GM21360 (cell line): ENCODE data around the gene EPYC.
A peak's percentile ranks its signal among the peaks of the same experiment; 100 is the strongest.
"Not testable (repeated sequence)": the region's sequence is repeated elsewhere in the genome, so short reads cannot be mapped to it uniquely, and the experiment has no call there.

Experiments
- ATAC-seq: cut with Tn5 transposase; IDR thresholded peaks from one replicate; pipeline ENCODE4 v1.9.1; 2021; ENCODE audit warnings: mild to moderate bottlenecking, moderate library complexity; ENCODE audit not compliant: unreplicated experiment

The EPYC gene

DNA sequence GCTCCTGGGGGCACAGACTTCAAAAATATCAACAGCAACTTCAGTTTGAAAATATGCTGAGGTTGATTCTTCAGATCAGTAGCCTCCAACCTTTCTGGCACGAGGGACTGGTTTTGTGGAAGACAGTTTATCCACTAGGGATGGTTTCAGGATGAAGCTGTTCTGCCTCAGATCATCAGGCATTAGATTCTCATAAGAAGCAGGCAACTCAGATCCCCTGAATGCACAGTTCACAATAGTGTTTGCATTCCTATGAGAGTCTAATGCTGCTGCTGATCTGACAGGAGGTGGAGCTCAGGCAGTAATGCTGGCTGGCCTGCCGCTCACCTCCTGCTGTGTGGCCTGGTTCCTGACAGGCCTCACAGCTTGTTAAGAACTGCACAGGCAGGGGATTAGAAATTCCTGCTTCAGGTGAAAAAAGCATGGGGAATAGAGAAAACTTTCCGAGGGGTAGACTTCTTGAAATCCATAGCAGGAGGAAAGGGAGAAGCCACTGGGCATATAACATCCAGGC, 12.8 kb downstream of the EPYC start:
- ATAC-seq: no peak

DNA sequence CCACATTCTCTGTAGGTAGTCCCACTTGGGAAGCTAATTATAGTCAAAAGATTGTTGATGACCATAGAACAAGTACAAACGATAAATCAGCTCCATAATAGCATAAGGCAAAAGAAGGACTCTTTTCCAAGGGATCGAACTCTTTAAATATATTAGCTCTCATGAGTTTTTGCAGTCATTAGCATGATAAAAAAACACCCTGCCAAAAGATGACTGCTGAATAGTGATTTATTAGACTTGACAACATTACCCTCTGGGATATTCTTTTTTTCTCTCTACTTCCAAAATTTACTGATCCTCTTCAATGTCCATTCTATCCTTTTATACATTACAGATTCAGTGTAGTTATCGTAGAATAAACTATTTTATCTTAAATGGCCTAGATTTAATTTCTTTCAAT, 14.2 kb downstream of the EPYC start:
- no peak for ATAC-seq

GRCh38 chr12:90989686-90990111, 15.1 kb downstream of the EPYC start:
- ATAC-seq: no peak

GRCh38 chr12:90987520-90987919, 17.3 kb downstream of the EPYC start:
- peak; percentile 57 for ATAC-seq

GRCh38 chr12:90987101-90987500, 17.7 kb downstream of the EPYC start:
- no peak for ATAC-seq

GRCh38 chr12:90985331-90985730, 19.4 kb downstream of the EPYC start:
- not testable (repeated sequence) for ATAC-seq

DNA sequence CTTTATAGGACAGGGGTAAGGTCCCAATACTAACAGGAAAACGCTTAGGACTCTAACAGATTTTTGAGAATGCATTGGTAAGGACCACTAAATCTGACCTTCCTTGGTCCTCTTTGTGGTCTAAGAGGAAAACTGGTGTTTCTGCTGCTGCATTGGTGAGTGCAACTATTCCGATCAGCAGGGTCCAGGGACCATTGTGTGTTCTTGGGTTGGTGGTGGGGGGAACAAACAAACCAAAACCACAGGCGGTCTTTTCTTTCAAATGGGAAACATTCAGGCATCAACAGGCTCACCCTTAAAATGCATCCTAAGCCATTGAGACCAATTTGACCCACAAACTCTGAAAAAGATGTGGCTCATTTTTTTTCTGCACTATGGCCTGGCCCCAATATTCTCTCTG, 20.7 kb downstream of the EPYC start:
- no peak for ATAC-seq

GRCh38 chr12:90982170-90982569, 22.6 kb downstream of the EPYC start:
- no peak for ATAC-seq

- ATAC-seq: no peak
Measured at GRCh38 chr12:90979951-90980350, 24.8 kb downstream of the EPYC start.

DNA sequence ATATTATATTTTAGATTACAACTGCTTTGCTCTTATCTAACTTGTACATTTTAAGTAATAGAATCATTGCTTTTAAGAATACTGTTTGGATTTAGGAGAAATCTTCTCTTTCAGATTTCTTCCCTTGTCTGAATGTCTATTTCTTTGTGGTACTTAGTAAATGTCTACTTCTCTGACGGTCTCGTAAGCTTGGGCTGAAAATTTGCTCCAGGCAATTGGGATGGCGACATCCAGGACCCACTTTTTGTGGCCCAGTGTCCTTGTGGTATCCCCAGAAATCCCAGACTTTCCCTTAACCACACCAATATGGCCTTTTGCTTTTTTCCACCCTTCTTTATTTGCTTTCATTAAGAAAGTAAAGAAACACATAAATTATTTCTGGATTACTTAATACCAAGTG, 25.8 kb downstream of the EPYC start:
- ATAC-seq: no peak

- ATAC-seq: peak; percentile 87
Measured at GRCh38 chr12:90978117-90978770, 26.5 kb downstream of the EPYC start.

GRCh38 chr12:90977224-90977623, 27.5 kb downstream of the EPYC start:
- no peak for ATAC-seq

DNA sequence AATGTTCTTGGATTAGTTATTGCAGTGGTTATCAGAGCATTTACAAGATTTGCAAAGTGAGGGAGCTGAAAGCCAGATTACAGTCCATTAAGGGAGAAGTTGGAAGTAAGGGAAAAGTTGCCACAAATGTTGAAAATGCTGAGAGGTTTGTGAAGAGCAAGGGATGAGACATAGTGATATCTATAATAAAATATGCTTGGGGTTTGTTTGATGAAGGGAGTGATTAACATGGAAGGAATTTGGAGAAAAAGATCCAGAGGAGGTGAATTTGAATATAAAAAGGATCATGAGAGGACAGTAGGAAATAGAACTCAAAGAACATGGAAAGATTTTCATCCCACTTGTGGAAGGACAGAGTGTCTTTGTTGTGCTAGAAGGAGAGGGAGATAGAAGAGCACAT, 30.5 kb downstream of the EPYC start:
- no peak for ATAC-seq

GRCh38 chr12:90972226-90972625, 32.5 kb downstream of the EPYC start:
- no peak for ATAC-seq

GRCh38 chr12:90970911-90971310, 33.9 kb downstream of the EPYC start:
- ATAC-seq: no peak

DNA sequence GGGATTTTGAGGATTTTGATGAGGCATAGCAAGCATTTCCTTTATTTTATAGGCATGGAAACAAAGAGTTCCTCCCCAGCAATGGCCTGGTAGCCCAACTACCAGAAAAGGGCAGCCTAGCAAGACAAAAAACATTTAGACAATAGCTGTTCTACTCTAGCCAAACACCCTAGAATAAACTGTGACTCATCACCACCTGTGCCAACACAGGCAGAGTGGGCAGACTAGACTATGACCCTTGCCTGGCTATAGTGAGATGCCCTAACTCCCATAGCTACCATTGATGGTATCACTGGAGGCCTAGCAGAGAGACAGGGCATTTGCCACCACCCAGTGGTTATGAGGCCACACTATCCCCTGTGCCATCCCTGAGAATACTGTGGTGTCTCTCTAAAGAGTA, 34.3 kb downstream of the EPYC start:
- no peak for ATAC-seq

DNA sequence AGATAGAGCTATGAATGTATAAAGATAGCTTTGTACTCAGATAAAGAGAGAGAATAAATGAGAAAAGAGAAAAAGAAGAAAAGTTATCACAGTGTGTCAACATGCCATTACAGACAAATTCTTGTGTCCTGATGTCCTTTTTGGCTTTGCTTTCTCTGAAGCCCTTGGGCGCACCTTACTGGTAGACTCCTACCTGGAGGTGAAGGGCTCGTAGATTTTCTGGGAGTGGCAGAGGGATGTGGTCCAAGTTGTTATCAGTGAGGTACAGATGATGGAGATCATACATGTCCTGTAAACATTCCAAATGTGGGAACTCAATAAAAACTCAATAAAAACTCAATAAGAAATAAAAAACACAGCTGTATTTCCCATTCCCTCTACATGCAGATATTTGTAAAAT, 34.9 kb downstream of the EPYC start:
- ATAC-seq: no peak

- no peak for ATAC-seq
Measured at GRCh38 chr12:90969346-90969745, 35.4 kb downstream of the EPYC start.

DNA sequence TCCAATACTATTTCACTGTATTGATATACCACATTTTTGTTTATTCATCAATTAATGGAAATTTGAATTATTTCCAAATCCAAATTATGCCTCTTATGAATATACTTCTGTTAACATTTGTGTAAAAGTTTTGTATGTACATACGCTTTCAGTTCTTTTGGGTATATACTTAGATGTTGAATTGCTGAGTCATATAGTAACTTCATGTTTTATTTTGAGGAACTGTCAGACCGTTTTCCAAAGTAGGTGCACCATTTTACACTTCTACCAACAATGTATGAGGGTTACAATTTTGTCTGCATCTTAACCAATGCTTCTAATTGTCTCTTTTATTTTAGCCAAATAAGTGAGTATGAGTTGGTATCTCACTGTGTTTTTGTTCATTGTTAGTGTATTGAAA, 39.6 kb downstream of the EPYC start:
- ATAC-seq: peak; percentile 91

- no peak for ATAC-seq
Measured at GRCh38 chr12:90964616-90965015, 40.2 kb downstream of the EPYC start.

DNA sequence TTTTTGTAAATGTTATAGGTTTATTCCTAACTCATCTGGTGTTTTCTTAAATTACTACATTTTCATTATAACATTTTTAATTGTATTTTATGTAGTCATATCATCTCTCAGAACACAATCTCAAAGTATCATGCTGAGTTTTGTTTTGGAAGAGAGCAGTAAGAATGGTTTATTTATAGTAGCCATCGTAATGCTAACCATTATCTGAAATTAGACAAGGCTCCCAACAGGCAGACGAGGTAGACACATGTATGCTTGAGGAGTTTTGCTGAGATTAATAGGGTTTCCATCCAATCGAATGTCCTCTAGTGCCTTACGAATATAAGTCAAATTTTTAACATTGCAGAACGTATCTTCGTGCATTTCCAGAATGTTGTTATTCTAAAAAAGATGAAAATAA, 40.8 kb downstream of the EPYC start:
- no peak for ATAC-seq

GRCh38 chr12:90961154-90961553, 43.6 kb downstream of the EPYC start:
- ATAC-seq: no peak

DNA sequence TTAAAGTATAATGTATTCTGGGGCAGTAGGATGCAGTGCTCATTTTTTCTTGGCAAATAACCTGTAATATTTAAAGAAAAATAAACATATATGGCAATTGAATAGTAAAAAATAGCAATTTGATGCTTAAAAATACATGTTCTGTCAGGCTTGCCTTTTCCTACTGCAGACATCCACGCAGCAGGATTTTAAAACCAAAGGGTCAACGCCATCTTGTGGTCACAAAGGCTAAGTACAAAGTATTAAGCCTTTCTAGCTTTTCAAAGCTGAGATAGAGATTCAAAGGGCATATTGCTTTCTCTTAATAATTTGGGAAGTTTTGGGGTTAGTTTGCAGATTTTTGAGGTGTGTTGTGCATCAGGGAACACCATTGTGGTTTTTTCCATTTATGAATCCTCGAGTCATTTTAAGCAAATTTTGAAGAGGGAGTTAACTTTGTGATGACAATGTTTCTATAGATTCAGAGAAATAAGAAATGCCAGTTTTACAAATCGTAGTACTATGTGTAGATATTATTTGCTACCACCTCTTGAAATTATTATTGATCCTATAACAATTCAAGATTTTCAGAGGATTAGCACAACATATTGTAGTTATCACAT, 45.1 kb downstream of the EPYC start:
- ATAC-seq: peak; percentile 85
